Stimulated activated CD8-positive, alpha-beta memory T cell treated with anti-CD3 and anti-CD28 coated beads, Interleukin-2, amount 100 ng/mL, for 48 hours (primary cell): Measurements from ENCODE around the gene SECISBP2.

ENCODE experiments used
- DNase-seq, 2 donors: peaks; one replicate each; pipeline ENCODE4 v3.0.0-alpha.2; 2020; ENCODE audit warnings: low read depth in 2 of 2

SECISBP2 gene

GRCh38 chr9:89383030-89383720 lies 64.9 kb downstream of the SECISBP2 start:
- no peak for DNase-seq

DNA sequence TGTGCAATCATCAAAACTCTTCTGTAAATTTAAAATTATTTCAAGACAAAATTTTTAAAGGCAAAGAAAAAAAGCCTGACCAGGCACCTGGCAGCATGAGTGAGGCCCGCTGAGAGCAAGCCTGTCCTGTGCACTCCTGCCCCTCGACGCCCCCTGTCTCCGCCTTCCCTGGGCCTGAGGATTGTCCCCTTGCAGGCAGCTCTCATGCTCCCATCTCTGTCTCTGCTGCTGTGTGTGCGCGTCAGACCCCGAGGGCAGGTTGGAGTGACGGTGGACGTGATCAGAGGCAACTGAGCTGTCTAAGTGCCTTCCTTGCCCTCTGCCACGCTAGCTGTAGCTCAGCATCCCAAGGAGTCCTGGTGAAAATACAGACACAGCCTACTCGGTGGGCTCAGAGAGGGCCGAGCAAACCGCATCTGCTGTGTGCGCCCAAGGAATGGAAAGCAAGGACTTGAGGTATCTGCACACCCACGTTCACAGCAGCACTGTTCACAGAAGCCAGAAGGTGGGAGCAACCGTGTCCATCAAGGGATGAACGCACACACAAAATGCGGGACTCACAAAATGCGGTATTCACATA lies 65.5 kb downstream of the SECISBP2 start:
- DNase-seq = no peak

GRCh38 chr9:89384783-89385182 lies 66.5 kb downstream of the SECISBP2 start:
- no peak for DNase-seq

- no peak for DNase-seq
These were observed 67.9 kb downstream of the SECISBP2 start for GRCh38 chr9:89386206-89386605.

- no peak for DNase-seq
These were observed 68.5 kb downstream of the SECISBP2 start for GRCh38 chr9:89386797-89387196.

DNA sequence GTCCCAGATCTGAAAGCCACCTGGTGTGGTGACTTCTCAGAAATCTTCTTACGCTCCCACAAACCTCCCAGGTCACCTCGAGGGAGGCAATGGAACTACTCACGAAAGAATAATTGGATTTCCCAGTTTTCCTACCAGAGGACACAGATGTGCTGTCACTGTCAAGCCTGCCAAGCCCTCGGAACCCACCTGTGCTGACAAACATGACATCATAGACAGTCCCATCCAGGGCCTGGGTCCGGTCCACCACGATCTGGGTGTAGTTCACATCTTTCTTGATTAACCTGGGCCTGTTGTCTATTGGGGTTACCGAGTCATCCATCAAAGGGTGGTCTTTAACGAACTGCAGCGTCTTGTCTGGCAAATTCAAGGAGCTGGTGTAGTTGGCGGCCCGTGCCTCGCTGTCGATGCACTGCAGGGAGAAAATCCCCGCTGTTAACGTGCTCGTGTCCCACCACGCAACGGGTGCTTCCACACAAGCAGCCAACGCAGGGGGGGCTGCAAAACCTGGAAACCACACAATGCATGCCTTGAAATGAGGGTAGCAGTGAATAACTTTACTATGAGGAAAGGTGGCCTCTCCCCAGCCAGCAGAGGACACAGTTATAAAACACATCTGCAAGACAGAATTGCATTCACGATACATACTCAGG lies 69.0 kb downstream of the SECISBP2 start:
- no peak for DNase-seq

DNA sequence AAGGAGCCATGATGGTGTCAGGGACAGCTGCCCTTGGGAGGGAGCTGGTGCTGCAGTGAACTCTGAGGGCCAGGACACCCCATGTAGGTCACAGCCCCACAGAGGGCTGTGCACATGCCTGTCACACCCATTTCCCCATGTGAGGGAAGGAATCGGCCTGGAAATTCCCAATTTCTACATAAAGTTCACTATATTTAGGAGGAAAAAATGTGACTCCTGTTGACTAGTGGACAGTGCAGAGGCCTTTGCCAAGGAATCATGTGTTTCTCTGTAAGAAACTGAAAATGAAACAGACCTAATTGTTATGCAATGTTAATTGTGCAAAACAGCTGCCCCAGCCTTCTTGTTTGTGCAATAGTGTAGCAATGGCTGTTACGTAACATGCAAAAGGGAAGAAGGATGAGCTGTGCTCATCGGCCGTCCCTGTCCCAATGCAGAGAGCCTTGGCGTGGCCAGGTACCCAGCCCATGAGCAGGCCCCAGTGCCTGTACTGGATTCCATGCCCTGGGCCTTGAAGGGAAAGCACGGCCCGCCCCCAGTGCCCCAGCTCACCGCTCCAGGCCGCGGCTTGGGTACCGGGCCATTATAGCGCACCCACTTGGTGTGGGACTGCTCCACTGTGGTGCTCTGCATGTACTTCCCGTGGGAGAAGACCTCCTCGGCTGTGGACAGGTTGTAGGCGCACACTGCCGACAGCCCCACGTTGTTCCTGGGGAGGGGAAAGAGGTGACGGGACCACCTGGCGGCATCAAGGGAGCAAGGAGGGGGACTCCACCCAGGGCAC lies 70.0 kb downstream of the SECISBP2 start:
- no peak for DNase-seq

- no peak for DNase-seq
These were observed 70.5 kb downstream of the SECISBP2 start for GRCh38 chr9:89388868-89389177.

DNA sequence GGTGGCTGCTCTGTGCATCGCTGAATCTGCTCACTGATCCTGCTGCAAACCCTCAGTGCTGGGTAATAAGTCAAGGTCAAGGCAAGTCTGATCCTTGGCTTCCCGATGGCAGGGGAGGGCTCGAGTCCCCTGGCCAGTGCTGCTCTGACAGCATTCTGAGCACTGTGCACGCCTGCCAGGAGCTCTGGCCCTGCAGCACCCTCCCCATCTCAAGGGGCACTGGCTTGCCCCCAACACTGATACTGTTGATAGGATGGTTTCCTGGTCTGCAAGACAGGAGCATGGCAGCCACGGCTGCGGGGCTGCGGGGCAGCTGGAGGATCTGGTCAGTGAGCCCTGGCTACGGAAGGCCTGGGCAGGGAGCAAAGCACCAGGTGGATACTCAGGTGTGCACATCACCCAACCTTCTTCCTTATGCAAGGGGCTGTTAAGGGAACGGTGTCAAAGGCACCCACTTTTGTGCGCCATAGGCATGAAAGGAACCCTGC lies 71.8 kb downstream of the SECISBP2 start:
- DNase-seq = no peak

- DNase-seq = no peak
These were observed 72.3 kb downstream of the SECISBP2 start for GRCh38 chr9:89390578-89391116.

- no peak for DNase-seq
These were observed 73.3 kb downstream of the SECISBP2 start for GRCh38 chr9:89391585-89391984.

DNA sequence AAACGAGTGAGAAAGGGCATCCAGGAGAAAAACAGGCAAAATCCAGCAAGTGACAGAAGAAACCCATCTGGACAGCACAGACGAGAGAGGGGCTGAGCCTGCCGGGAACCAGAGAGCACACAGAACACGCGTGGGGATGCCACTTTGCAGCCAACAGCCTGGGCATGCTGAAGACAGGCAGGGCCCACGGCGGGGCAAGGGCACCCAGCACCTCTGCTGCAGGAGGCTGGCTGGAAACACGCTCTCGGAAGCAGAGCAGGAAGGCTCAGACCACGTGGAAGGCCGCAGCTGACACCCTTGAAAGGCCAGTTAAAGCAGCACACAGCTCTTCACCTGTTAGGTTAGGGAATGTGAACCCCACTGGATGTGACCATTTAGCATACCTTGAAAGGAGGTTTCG lies 76.1 kb downstream of the SECISBP2 start:
- no peak for DNase-seq

- no peak for DNase-seq
These were observed 77.8 kb downstream of the SECISBP2 start for GRCh38 chr9:89395931-89396710.

DNA sequence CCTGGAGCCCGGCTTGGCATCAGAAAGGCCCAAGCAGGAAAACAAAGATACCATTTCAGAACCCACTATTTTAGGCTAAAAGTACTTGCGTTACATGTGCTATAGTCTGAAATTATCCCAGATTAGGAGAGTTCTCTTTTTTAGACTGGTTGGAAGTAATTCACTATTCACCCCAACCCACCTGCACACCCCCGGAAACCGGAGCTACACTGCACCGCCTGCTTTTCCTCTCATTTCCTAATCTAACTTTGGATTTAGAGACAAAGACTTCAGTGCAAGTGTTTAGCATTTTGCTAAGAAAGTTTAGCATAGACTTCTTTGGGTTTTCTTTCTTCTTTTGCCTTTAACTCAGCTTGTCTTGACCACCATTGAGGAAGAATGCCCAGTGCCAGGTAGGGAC lies 79.2 kb downstream of the SECISBP2 start:
- no peak for DNase-seq

DNA sequence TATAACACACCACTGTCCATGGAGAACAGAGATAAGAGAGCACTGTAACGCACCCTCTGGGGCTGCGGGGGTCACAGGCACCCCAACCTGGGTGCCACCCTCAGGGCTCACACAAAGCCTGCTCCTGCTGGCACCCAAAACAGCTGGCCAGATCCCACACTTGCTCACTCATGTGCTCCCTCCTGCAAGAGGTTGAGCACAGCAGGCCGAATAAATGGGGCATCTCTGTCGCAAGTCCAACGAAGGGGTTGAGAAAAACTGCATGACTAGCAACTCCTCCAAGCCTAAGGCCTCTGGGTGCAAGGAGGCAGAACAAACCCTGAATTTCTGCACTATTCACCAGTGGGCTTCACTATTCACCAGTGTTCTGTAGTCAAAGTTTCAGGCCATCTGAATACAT lies 80.3 kb downstream of the SECISBP2 start:
- DNase-seq = no peak

DNA sequence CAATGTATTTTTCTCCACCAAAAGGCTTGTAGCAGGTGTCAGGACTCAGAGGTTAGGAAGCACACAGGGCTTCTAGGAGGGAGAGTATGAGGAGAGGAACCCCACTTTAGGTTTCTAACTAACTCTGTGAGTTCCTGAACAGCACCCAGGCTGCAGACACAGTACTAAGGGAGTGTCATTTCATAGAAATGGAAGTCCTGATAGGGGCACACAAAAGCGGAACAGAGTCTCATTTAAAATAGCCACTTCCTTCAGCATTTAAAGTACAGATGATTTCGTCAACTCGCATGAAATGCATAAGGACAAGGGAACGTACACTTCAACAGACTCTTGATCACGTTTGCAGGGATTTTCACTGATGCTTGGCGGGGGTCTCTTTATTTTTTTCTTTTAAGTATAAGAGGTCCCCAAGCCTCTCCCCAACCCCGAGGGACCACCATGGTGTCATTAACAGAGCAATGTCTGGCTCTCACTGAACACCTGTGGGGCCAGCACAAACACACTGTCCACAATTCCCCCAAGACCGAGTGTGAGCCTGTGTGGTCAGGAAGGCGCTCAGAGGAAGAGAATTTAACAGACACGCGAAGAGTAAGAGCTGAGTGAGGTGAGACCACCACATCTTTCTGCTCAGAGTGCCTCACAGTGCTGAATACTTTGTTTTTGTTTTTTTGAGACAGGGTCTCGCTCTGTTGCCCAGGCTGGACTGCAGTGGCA lies 82.3 kb downstream of the SECISBP2 start:
- DNase-seq = no peak

DNA sequence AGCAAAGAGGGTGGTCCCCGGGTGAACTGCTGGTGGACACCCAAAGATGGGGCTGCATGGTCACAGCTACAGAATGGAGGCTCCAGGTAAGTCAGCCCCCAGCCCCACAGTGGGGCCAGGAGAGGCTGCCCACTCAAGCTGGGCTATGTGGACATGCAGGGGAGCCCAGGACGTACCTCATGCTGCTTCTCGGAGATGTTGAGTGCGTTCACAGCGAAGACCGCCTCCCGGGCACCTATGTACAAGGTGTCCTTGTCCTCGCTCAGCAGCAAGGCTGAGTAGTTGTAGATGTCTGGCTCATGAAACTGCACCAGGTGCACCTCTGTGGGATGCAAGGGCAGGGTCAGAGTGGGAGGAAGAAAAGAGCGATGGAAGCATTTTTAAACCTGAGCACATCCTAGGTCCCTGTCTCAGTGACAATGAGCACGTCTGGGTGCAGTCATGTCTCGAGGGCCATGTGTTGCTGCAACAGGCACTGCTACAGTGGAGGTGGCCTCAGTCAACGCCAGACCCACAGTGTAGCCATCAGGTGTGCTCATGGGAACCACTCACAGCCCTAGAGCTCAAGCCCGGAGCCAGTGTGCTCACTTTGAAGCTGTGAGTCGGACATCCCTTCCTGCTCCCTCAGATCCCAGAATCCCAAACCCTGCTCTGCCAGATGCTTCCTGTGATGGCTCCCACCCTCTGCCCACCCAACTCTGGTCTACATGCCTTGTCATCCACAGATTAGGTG lies 84.6 kb downstream of the SECISBP2 start:
- DNase-seq = no peak

GRCh38 chr9:89404074-89404473 lies 85.8 kb downstream of the SECISBP2 start:
- no peak for DNase-seq

GRCh38 chr9:89405826-89406225 lies 87.5 kb downstream of the SECISBP2 start:
- DNase-seq = no peak

GRCh38 chr9:89407070-89407469 lies 88.8 kb downstream of the SECISBP2 start:
- no peak for DNase-seq
